Immature natural killer cell (primary cell): ENCODE data around the gene CCDC40. TPM values are rescaled to one million over a fixed set of nuclear protein-coding genes. Genes with fewer than 3 reads are reported as not detected.

Experiments
- DNase-seq, 3 donors: peaks; one replicate each; pipeline ENCODE4 v3.0.0; 2022; ENCODE audit warnings: mixed read lengths in 1 of 3
- H3K27ac Mint-ChIP-seq, 6 donors: one replicate each; pipeline ENCODE4 v1.8.0; 2020; ENCODE audit warnings: mixed read lengths in 6 of 6, mild to moderate bottlenecking in 5 of 6, inconsistent platforms in 4 of 6, moderate library complexity in 3 of 6
- H3K27me3 Mint-ChIP-seq, 3 donors: one replicate each; pipeline ENCODE4 v1.8.0; 2020 to 2021; ENCODE audit warnings: low read depth in 3 of 3, mild to moderate bottlenecking in 3 of 3, mixed read lengths in 3 of 3, moderate library complexity in 3 of 3, inconsistent platforms in 1 of 3
- H3K36me3 Mint-ChIP-seq, 3 donors: one replicate each; pipeline ENCODE4 v1.8.0; 2020; ENCODE audit warnings: mixed read lengths in 3 of 3, inconsistent platforms in 2 of 3, mild to moderate bottlenecking in 2 of 3
- H3K4me1 Mint-ChIP-seq, 2 donors: one replicate each; pipeline ENCODE4 v1.8.0; 2020; ENCODE audit warnings: inconsistent platforms in 2 of 2, mild to moderate bottlenecking in 2 of 2, mixed read lengths in 2 of 2, moderate library complexity in 1 of 2
- H3K4me3 Mint-ChIP-seq, 5 donors: one replicate each; pipeline ENCODE4 v1.8.0; 2020; ENCODE audit warnings: mild to moderate bottlenecking in 5 of 5, mixed read lengths in 5 of 5, inconsistent platforms in 3 of 5, moderate library complexity in 3 of 5
- H3K9me3 Mint-ChIP-seq, 6 donors: one replicate each; pipeline ENCODE4 v1.8.0; 2020; ENCODE audit warnings: mild to moderate bottlenecking in 6 of 6, mixed read lengths in 6 of 6, inconsistent platforms in 4 of 6, moderate library complexity in 3 of 6
- polyA plus RNA-seq, 3 donors: library from polyadenylated mRNA; unstranded; fragments of 300-500 nt; fragmentation: Illumina TruSeq; gene quantifications; one replicate each; pipeline ENCODE4 v1.2.3, GENCODE V29; 2021

CCDC40 gene
- polyA plus RNA-seq, 3 donors from 2014 or later, result not detected

- Mint-ChIP-seq H3K4me3 (peak overlapping the region in 1 of 5 donors; percentile 44), H3K4me1 (peaks cover 0 to 6% of the 10 kb centered on the region in 2 donors), H3K27ac (peak overlapping the region in 1 of 6 donors; percentile 23), H3K9me3 (no peaks in the 10 kb centered on the region), H3K27me3 (peaks cover 0 to 6% (median 2%) of the 10 kb centered on the region in 3 donors), H3K36me3 (no peaks in the 10 kb centered on the region)
- DNase-seq, result peak; percentile 55 to 62 (median 61)
Observed at GRCh38 chr17:80005360-80006338, 30.8 kb upstream of the CCDC40 start.

GRCh38 chr17:80006339-80006720 is 30.1 kb upstream of the CCDC40 start:
- peak overlapping the region in 1 of 6 donors; percentile 23 for H3K27ac Mint-ChIP-seq
- peak overlapping the region in 1 of 5 donors; percentile 44 for H3K4me3 Mint-ChIP-seq

GRCh38 chr17:80006811-80007752 is 29.4 kb upstream of the CCDC40 start:
- H3K4me1 Mint-ChIP-seq, result peaks cover 0 to 6% of the 10 kb centered on the region in 2 donors
- no peaks in the 10 kb centered on the region for H3K9me3 Mint-ChIP-seq
- no peak overlapping the region for H3K27ac Mint-ChIP-seq
- peaks cover 0 to 6% (median 4%) of the 10 kb centered on the region in 3 donors for H3K27me3 Mint-ChIP-seq
- no peak overlapping the region for H3K4me3 Mint-ChIP-seq
- DNase-seq, result no peak
- H3K36me3 Mint-ChIP-seq, result no peaks in the 10 kb centered on the region

More at GRCh38 chr17:80006339-80006720, 30.1 kb upstream of the CCDC40 start:
- DNase-seq, result no peak
- no peaks in the 10 kb centered on the region for H3K9me3 Mint-ChIP-seq
- H3K27me3 Mint-ChIP-seq, result peaks cover 0 to 6% (median 4%) of the 10 kb centered on the region in 3 donors
- H3K4me1 Mint-ChIP-seq, result peaks cover 0 to 6% of the 10 kb centered on the region in 2 donors
- no peaks in the 10 kb centered on the region for H3K36me3 Mint-ChIP-seq

GRCh38 chr17:80007939-80008338 is 28.5 kb upstream of the CCDC40 start:
- Mint-ChIP-seq H3K36me3 (no peaks in the 10 kb centered on the region), H3K9me3 (no peaks in the 10 kb centered on the region), H3K27me3 (peaks cover 1 to 6% (median 4%) of the 10 kb centered on the region in 3 donors), H3K4me1 (peaks cover 0 to 6% of the 10 kb centered on the region in 2 donors), H3K27ac (no peak overlapping the region), H3K4me3 (no peak overlapping the region)
- no peak for DNase-seq

GRCh38 chr17:80008383-80008840 is 28.0 kb upstream of the CCDC40 start:
- H3K4me3 Mint-ChIP-seq, result no peak overlapping the region
- H3K27ac Mint-ChIP-seq, result no peak overlapping the region
- no peaks in the 10 kb centered on the region for H3K36me3 Mint-ChIP-seq
- H3K4me1 Mint-ChIP-seq, result peaks cover 0 to 6% of the 10 kb centered on the region in 2 donors
- no peaks in the 10 kb centered on the region for H3K9me3 Mint-ChIP-seq
- DNase-seq, result peak; percentile 58 to 67 (median 65)
- H3K27me3 Mint-ChIP-seq, result peaks cover 2 to 6% (median 4%) of the 10 kb centered on the region in 3 donors

GRCh38 chr17:80008848-80009247 is 27.6 kb upstream of the CCDC40 start:
- no peak overlapping the region for H3K27ac Mint-ChIP-seq
- H3K27me3 Mint-ChIP-seq, result peaks cover 2 to 4% (median 3%) of the 10 kb centered on the region in 3 donors
- no peak overlapping the region for H3K4me3 Mint-ChIP-seq
- H3K36me3 Mint-ChIP-seq, result no peaks in the 10 kb centered on the region
- H3K9me3 Mint-ChIP-seq, result no peaks in the 10 kb centered on the region
- no peak for DNase-seq
- peaks cover 0 to 4% of the 10 kb centered on the region in 2 donors for H3K4me1 Mint-ChIP-seq

- Mint-ChIP-seq H3K36me3 (no peaks in the 10 kb centered on the region), H3K9me3 (no peaks in the 10 kb centered on the region), H3K4me1 (peaks cover 0 to 4% of the 10 kb centered on the region in 2 donors), H3K27ac (no peak overlapping the region), H3K4me3 (no peak overlapping the region), H3K27me3 (peaks cover 2 to 4% (median 3%) of the 10 kb centered on the region in 3 donors)
- no peak for DNase-seq
Observed at GRCh38 chr17:80009391-80010282, 26.8 kb upstream of the CCDC40 start.

GRCh38 chr17:80010283-80010858 is 26.1 kb upstream of the CCDC40 start:
- no peak overlapping the region for H3K4me3 Mint-ChIP-seq
- H3K4me1 Mint-ChIP-seq, result peaks cover 0 to 4% of the 10 kb centered on the region in 2 donors
- H3K27me3 Mint-ChIP-seq, result peaks cover 2 to 4% (median 3%) of the 10 kb centered on the region in 3 donors
- H3K27ac Mint-ChIP-seq, result no peak overlapping the region
- DNase-seq, result no peak
- no peaks in the 10 kb centered on the region for H3K36me3 Mint-ChIP-seq
- H3K9me3 Mint-ChIP-seq, result no peaks in the 10 kb centered on the region

- no peaks in the 10 kb centered on the region for H3K36me3 Mint-ChIP-seq
- peaks cover 0 to 7% (median 2%) of the 10 kb centered on the region in 3 donors for H3K27me3 Mint-ChIP-seq
- DNase-seq, result no peak
- H3K9me3 Mint-ChIP-seq, result peaks cover 0 to 1% (median 0%) of the 10 kb centered on the region in 6 donors
- H3K27ac Mint-ChIP-seq, result no peak overlapping the region
- no peaks in the 10 kb centered on the region for H3K4me1 Mint-ChIP-seq
- H3K4me3 Mint-ChIP-seq, result no peak overlapping the region
Observed at GRCh38 chr17:80011989-80012555, 24.4 kb upstream of the CCDC40 start.

- Mint-ChIP-seq H3K27ac (no peak overlapping the region), H3K4me3 (no peak overlapping the region), H3K36me3 (no peaks in the 10 kb centered on the region), H3K27me3 (peaks cover 0 to 7% (median 2%) of the 10 kb centered on the region in 3 donors), H3K4me1 (no peaks in the 10 kb centered on the region), H3K9me3 (peaks cover 0 to 1% (median 0%) of the 10 kb centered on the region in 6 donors)
- DNase-seq, result no peak
Observed at GRCh38 chr17:80012765-80013741, 23.4 kb upstream of the CCDC40 start.

GRCh38 chr17:80017226-80018010 is 19.0 kb upstream of the CCDC40 start:
- peak overlapping the region in 1 of 6 donors; percentile 4 for H3K27ac Mint-ChIP-seq
- peaks cover 0 to 1% (median 0%) of the 10 kb centered on the region in 6 donors for H3K9me3 Mint-ChIP-seq
- H3K4me3 Mint-ChIP-seq, result no peak overlapping the region
- DNase-seq, result no peak
- H3K27me3 Mint-ChIP-seq, result peaks cover 0 to 4% (median 4%) of the 10 kb centered on the region in 3 donors
- H3K4me1 Mint-ChIP-seq, result no peaks in the 10 kb centered on the region
- no peaks in the 10 kb centered on the region for H3K36me3 Mint-ChIP-seq
